NCI-H1436 treated with DMSO at 0.1 percent for 48 hours (cell line): ENCODE data around the gene CELSR1.

Source experiments
- DNase-seq: peaks from one replicate; lab custom pipeline; 2025; lab: John Stamatoyannopoulos, UW

Gene CELSR1

DNA sequence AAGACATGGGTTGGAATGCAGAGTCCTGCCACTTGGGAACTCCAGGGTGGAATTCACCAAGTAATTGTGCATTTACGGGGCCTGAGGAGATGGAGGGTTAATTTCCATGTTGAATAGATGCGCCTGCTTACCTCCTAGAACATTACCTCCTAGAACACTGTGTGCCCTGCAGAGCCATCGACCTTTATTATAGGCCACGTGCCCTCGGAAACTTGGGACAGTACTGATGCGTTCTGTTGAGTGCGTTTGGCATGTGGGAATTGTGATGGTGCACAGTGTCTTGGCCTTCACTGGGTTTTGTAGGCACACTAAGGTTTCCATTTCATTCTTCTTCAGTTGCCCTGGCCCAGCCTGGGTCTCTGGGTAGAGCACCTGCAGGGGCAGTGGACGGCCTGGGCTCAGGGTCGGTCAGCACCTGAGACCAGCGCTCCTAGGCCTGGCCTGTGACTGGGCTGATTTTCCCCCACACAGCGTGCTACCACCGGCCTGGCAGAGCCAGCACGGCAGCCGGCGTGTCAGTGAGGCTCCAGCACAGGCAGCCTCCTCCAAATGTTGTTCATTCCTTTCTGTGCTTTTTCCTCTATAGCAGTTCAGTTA, 189.2 kb downstream of the CELSR1 start:
- no peak for DNase-seq

DNA sequence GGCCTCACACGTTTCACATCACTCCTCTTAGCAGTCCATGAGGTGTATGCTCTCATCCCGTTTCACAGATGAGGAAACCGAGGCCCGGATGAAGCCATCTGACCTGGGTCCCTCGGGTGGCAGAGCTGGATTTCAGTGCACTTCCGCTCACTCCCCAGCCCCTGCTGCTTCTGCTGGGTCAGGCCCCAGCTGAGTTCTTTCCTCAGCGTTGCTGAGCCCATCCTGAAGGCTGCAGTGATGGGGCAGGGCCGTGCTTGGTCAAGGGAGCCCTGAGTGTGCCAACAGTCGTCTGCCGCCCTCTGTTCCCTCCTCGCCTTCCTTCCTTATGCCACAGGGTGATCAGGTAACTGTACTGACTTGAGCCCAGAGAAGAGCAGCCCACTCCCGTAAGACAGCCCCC, 189.8 kb downstream of the CELSR1 start:
- no peak for DNase-seq

DNA sequence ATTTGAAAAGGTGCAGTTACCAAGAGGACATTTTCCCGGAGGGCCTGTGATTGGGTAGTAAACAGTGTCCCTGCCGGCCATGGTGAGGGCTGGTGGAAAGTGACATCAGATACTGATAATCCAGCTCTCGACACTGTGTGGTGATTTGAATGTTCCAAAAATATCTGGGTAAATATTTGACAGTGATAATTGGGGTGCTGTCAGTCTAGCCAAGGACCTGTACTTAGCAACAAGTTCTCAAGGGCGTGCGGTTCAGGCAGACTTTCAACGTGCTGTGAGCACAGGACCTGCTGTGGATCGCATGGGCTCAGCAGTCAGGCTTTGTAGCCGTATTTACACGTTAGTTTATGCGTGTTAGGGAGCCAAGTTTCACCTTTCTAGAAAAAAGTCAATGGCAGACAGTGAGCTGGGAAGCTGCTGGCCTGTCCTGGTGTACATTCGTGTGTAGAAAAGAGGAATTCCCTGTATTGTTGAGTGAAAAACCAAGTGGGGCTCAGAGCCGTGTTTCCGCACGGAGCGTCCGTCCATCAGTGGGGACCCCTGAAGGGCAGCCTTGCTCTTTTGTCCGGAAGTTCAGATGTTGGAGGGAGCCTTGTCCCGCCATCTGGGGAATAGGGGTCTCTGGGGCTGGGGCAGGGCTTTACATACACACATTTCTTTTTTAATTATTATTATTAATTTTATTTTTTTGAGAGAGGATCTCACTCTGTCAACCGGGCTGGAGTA, 190.6 kb downstream of the CELSR1 start:
- DNase-seq: no peak

GRCh38 chr22:46340676-46341075, 196.7 kb downstream of the CELSR1 start:
- no peak for DNase-seq

GRCh38 chr22:46339956-46340355, 197.5 kb downstream of the CELSR1 start:
- no peak for DNase-seq

DNA sequence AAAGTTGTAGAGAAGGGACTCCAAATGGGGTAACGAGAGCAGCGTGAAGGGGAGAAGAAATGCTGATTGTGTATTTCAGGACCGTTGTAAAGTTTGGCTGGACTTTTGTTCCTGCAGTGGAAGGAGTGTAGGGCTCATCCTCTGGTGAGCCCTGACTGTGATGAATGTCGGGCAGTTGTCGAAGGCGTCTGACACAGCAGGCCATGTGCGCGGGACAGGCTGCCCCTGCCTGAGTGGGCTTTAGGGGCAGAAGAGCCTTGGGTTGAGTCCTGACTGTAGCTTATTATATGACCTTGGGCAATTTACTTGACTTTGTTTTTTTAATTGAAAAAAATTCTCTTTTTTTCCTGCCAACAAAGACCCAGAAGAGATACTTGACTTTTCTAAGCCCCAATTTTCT, 198.8 kb downstream of the CELSR1 start:
- DNase-seq: no peak

DNA sequence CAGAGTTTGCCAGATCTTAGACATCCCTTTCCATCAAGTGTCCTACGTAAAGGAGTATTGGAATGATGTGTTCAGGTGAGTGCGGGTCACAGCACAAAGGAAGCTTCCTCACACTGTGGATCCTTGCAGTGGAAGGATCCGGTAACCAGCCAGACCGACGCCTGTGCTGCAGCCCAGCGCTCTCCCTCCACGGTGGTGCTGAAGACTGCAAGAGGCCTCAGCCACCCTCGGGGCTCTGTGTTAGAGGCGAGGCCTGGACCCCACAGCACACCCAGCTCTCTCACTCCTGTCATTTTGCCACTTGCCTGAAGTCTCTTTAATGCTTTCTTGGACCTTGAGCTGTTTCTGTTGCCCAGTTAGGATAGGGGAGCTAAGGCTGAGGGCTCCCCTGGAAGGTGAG, 199.6 kb downstream of the CELSR1 start:
- no peak for DNase-seq

GRCh38 chr22:46336119-46337078, 201.0 kb downstream of the CELSR1 start:
- DNase-seq: no peak

- DNase-seq: no peak
These were observed 202.0 kb downstream of the CELSR1 start, which contains the start of gene TRMU for GRCh38 chr22:46335201-46336118. Gene TRMU (plus strand): TSS chr22:46335714. CDS start chr22:46335765, 51 bp downstream.

GRCh38 chr22:46331496-46331895, 205.9 kb downstream of the CELSR1 start:
- no peak for DNase-seq

- DNase-seq: no peak
These were observed 207.0 kb downstream of the CELSR1 start for GRCh38 chr22:46330426-46330825.

DNA sequence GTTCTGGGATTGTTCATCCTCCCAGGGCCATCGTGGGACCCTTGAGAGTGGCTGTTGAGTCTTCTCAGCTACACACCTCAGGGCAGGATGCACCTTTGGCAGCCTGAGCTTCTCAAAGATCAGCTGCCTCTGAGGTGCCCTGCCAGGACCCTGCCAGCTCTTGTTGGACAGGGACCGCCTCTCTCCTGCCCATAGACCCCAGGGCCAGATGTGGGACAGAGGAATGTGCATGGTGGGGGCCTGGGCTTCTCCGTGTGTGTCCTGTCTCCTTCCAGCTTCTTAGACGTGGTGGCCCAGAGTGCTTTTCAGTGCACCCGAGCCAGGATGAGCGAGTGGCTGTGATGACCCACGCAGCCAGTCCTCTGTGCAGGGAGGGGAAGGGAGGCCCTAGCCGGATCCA, 207.8 kb downstream of the CELSR1 start:
- no peak for DNase-seq

DNA sequence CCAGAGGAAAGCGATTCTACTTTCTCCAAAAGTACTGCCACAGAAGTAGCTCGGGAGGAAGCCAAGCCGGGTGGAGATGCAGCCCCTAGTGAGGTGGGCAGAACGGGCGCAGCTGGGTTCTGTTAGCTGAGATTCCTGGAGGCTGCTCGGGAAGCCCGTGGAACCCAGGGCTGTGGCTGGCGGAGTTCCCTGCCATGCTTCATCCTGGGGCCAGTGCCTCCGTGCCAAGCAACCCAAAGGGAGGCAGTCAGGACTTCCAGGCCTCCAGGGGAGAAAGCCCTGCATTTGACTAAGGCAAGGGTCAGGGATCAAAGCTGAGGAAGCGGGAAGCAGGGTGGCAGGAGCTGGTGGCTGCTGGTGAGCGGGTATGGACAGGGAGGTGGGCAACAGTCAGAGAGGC, 208.6 kb downstream of the CELSR1 start:
- DNase-seq: no peak

DNA sequence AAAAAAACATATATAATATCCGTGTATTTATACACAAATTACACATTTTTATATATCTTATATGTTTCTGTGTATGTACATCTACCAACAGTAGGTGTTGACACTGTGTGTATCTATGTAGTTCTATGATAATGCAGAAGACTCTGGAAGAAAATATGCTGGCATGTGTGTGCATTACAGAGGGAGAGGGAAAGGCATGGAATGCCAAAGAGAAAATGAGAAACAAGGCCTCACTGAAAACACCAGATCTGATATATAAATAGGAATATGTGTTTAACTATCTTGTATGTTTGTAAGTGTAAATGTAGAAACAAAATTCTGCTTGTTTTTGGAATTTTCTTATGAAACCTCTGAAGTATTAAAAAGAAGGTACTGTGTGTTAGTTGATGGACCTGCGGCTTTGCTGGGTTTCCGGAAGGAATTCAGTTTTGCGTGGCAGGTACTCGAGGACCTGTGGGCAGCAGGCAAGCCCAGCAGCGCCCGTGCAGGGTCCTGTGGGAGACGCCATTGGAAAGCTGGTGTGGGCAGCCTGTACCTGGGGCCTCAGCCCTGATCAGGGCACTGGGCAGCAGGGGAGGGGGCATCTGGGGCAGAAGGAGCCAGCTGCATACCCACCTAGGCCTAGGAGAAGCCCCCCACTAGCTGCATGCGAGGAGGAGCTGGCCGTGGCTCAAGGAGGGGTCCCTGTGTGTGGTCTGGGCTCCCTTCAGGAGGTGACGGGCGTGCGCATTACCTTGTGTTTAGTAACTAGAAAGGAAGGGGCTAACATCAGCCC, 209.5 kb downstream of the CELSR1 start:
- DNase-seq: no peak

- no peak for DNase-seq
These were observed 211.2 kb downstream of the CELSR1 start for GRCh38 chr22:46326066-46326680.

DNA sequence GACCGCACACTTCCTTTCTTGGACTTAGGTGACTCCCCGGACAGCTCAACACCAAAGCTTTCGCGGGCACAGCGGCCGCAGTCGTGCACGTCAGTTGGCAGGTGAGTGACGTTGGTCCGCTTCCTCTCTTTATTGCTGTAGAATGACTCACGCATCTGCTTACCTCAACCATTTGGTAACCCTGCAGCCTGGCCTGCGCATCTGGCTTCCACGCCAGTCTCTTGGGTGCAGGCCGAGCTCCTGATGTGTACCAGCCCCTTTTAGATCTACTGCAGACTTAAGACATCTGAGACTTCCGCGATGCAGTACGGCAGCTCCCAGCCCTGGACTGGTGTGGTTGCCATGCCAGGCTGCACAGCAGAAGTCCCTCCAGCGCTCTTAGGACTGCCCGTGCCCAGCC, 214.3 kb downstream of the CELSR1 start:
- no peak for DNase-seq

- no peak for DNase-seq
These were observed 214.7 kb downstream of the CELSR1 start for GRCh38 chr22:46322711-46323110.

GRCh38 chr22:46320716-46321386, 216.6 kb downstream of the CELSR1 start:
- no peak for DNase-seq

- DNase-seq: no peak
These were observed 217.2 kb downstream of the CELSR1 start for GRCh38 chr22:46320166-46320710.
